NCI-H2227 (cell line): ENCODE data around the gene ST6GALNAC3.

ENCODE experiments used
- DNase-seq: peaks from one replicate; lab custom pipeline; 2025; ENCODE audit not compliant: unreplicated experiment; lab: John Stamatoyannopoulos, UW

ST6GALNAC3 gene

GRCh38 chr1:76408303-76408702, 333.8 kb downstream of the ST6GALNAC3 start:
- no peak for DNase-seq

- DNase-seq = no peak
These were observed 336.0 kb downstream of the ST6GALNAC3 start for GRCh38 chr1:76410499-76410898.

GRCh38 chr1:76418531-76418930, 344.0 kb downstream of the ST6GALNAC3 start:
- DNase-seq = no peak

GRCh38 chr1:76419603-76420002, 345.1 kb downstream of the ST6GALNAC3 start:
- no peak for DNase-seq

- DNase-seq = no peak
These were observed 350.9 kb downstream of the ST6GALNAC3 start for GRCh38 chr1:76425201-76426145.

GRCh38 chr1:76426606-76427005, 352.1 kb downstream of the ST6GALNAC3 start:
- no peak for DNase-seq

GRCh38 chr1:76428028-76428427, 353.5 kb downstream of the ST6GALNAC3 start:
- DNase-seq = no peak

- DNase-seq = no peak
These were observed 356.0 kb downstream of the ST6GALNAC3 start for GRCh38 chr1:76430531-76430930.

GRCh38 chr1:76433526-76433925, 359.0 kb downstream of the ST6GALNAC3 start:
- DNase-seq = no peak

GRCh38 chr1:76443217-76443616, 368.7 kb downstream of the ST6GALNAC3 start:
- no peak for DNase-seq

GRCh38 chr1:76444773-76445172, 370.2 kb downstream of the ST6GALNAC3 start:
- no peak for DNase-seq

- no peak for DNase-seq
These were observed 375.7 kb downstream of the ST6GALNAC3 start for GRCh38 chr1:76450229-76450628.

GRCh38 chr1:76463278-76463677, 388.7 kb downstream of the ST6GALNAC3 start:
- DNase-seq = no peak

GRCh38 chr1:76463849-76464248, 389.3 kb downstream of the ST6GALNAC3 start:
- no peak for DNase-seq

- DNase-seq = no peak
These were observed 390.5 kb downstream of the ST6GALNAC3 start for GRCh38 chr1:76465030-76465429.

- DNase-seq = no peak
These were observed 395.6 kb downstream of the ST6GALNAC3 start for GRCh38 chr1:76470166-76470565.

GRCh38 chr1:76471536-76471935, 397.0 kb downstream of the ST6GALNAC3 start:
- no peak for DNase-seq

GRCh38 chr1:76473591-76473990, 399.0 kb downstream of the ST6GALNAC3 start:
- DNase-seq = no peak

- no peak for DNase-seq
These were observed 400.4 kb downstream of the ST6GALNAC3 start for GRCh38 chr1:76474922-76475321.

- DNase-seq = no peak
These were observed 402.6 kb downstream of the ST6GALNAC3 start for GRCh38 chr1:76477156-76477555.

- no peak for DNase-seq
These were observed 406.3 kb downstream of the ST6GALNAC3 start for GRCh38 chr1:76480827-76481226.

GRCh38 chr1:76481672-76482071, 407.1 kb downstream of the ST6GALNAC3 start:
- no peak for DNase-seq

GRCh38 chr1:76482272-76482671, 407.7 kb downstream of the ST6GALNAC3 start:
- no peak for DNase-seq
